Activated naive CD8-positive, alpha-beta T cell treated with anti-CD3 and anti-CD28 coated beads, Interleukin-2, amount 50 U/mL, for 24 hours (primary cell): Measurements from ENCODE around the gene MYH11.
"Not testable (repeated sequence)": the region's sequence is repeated elsewhere in the genome, so short reads cannot be mapped to it uniquely, and the experiment has no call there.

Experiments
- ATAC-seq: fragments of 150-1000 bp; cut with Tn5 transposase; one replicate; pipeline ENCODE4 v1.10.0; 2021
- DNase-seq: peaks from one replicate; pipeline ENCODE4 v3.0.0; 2021
- H3K27ac Mint-ChIP-seq: one replicate; pipeline ENCODE4 v1.8.0; 2021; ENCODE audit warnings: mild to moderate bottlenecking, mixed read lengths
- H3K27me3 Mint-ChIP-seq: one replicate; pipeline ENCODE4 v1.8.0; 2021; ENCODE audit warnings: mixed read lengths
- H3K36me3 Mint-ChIP-seq: one replicate; pipeline ENCODE4 v1.8.0; 2021; ENCODE audit warnings: low read depth, mixed read lengths
- H3K4me1 Mint-ChIP-seq: one replicate; pipeline ENCODE4 v1.8.0; 2021; ENCODE audit warnings: mixed read lengths
- H3K4me3 Mint-ChIP-seq: one replicate; pipeline ENCODE4 v1.8.0; 2021; ENCODE audit warnings: mild to moderate bottlenecking, moderate library complexity, mixed read lengths
- H3K9me3 Mint-ChIP-seq: one replicate; pipeline ENCODE4 v1.8.0; 2021; ENCODE audit warnings: mixed read lengths

MYH11 gene

GRCh38 chr16:15816228-15816627 lies 40.6 kb downstream of the MYH11 start:
- ATAC-seq, result no peak
- H3K4me3 Mint-ChIP-seq, result no peak overlapping the region
- DNase-seq, result no peak
- H3K4me1 Mint-ChIP-seq, result no peaks in the 10 kb centered on the region
- H3K27ac Mint-ChIP-seq, result no peak overlapping the region
- H3K27me3 Mint-ChIP-seq, result peaks cover 6% of the 10 kb centered on the region
- no peaks in the 10 kb centered on the region for H3K36me3 Mint-ChIP-seq
- H3K9me3 Mint-ChIP-seq, result peaks cover 12% of the 10 kb centered on the region

- not testable (repeated sequence) for H3K4me3 Mint-ChIP-seq, H3K4me1 Mint-ChIP-seq, ATAC-seq, H3K36me3 Mint-ChIP-seq, H3K27ac Mint-ChIP-seq, H3K27me3 Mint-ChIP-seq, DNase-seq
- H3K9me3 Mint-ChIP-seq, result peaks cover 12% of the 10 kb centered on the region
These were observed 44.5 kb downstream of the MYH11 start for GRCh38 chr16:15812401-15812750.

- H3K4me3 Mint-ChIP-seq, result no peak overlapping the region
These were observed 45.1 kb downstream of the MYH11 start for GRCh38 chr16:15811481-15812400.

GRCh38 chr16:15810949-15811348 lies 45.9 kb downstream of the MYH11 start:
- Mint-ChIP-seq H3K9me3 (peaks cover 7% of the 10 kb centered on the region), H3K27me3 (peaks cover 10% of the 10 kb centered on the region), H3K27ac (no peak overlapping the region), H3K4me3 (no peak overlapping the region), H3K36me3 (no peaks in the 10 kb centered on the region), H3K4me1 (no peaks in the 10 kb centered on the region)
- ATAC-seq, result no peak
- no peak for DNase-seq

More at GRCh38 chr16:15811481-15812400, 45.1 kb downstream of the MYH11 start:
- Mint-ChIP-seq H3K27ac (no peak overlapping the region), H3K36me3 (no peaks in the 10 kb centered on the region), H3K27me3 (peaks cover 10% of the 10 kb centered on the region), H3K4me1 (no peaks in the 10 kb centered on the region), H3K9me3 (peaks cover 12% of the 10 kb centered on the region)
- DNase-seq (no peak), ATAC-seq (no peak)

GRCh38 chr16:15810411-15810810 lies 46.4 kb downstream of the MYH11 start:
- Mint-ChIP-seq H3K4me3 (no peak overlapping the region), H3K27ac (no peak overlapping the region), H3K9me3 (peaks cover 2% of the 10 kb centered on the region), H3K27me3 (peaks cover 8% of the 10 kb centered on the region), H3K4me1 (no peaks in the 10 kb centered on the region), H3K36me3 (no peaks in the 10 kb centered on the region)
- no peak for ATAC-seq
- DNase-seq, result no peak

GRCh38 chr16:15809297-15809696 lies 47.5 kb downstream of the MYH11 start:
- not testable (repeated sequence) for H3K27me3 Mint-ChIP-seq, H3K4me3 Mint-ChIP-seq, ATAC-seq, H3K9me3 Mint-ChIP-seq, H3K27ac Mint-ChIP-seq, H3K4me1 Mint-ChIP-seq, DNase-seq, H3K36me3 Mint-ChIP-seq

- DNase-seq (no peak), ATAC-seq (no peak)
- no peak overlapping the region for H3K27ac Mint-ChIP-seq
- no peaks in the 10 kb centered on the region for H3K4me1 Mint-ChIP-seq
- no peak overlapping the region for H3K4me3 Mint-ChIP-seq
- peaks cover 3% of the 10 kb centered on the region for H3K27me3 Mint-ChIP-seq
- no peaks in the 10 kb centered on the region for H3K36me3 Mint-ChIP-seq
- no peaks in the 10 kb centered on the region for H3K9me3 Mint-ChIP-seq
These were observed 48.8 kb downstream of the MYH11 start for GRCh38 chr16:15808071-15808470.

GRCh38 chr16:15807603-15808009 lies 49.2 kb downstream of the MYH11 start:
- Mint-ChIP-seq H3K4me3 (no peak overlapping the region), H3K36me3 (no peaks in the 10 kb centered on the region), H3K4me1 (no peaks in the 10 kb centered on the region), H3K9me3 (no peaks in the 10 kb centered on the region), H3K27me3 (peaks cover 3% of the 10 kb centered on the region), H3K27ac (no peak overlapping the region)
- no peak for DNase-seq
- no peak for ATAC-seq

- peaks cover 1% of the 10 kb centered on the region for H3K27me3 Mint-ChIP-seq
- no peak overlapping the region for H3K4me3 Mint-ChIP-seq
- no peak for ATAC-seq
- no peak for DNase-seq
- H3K27ac Mint-ChIP-seq, result no peak overlapping the region
- H3K9me3 Mint-ChIP-seq, result no peaks in the 10 kb centered on the region
- no peaks in the 10 kb centered on the region for H3K4me1 Mint-ChIP-seq
- no peaks in the 10 kb centered on the region for H3K36me3 Mint-ChIP-seq
These were observed 53.2 kb downstream of the MYH11 start for GRCh38 chr16:15803618-15804017.

- DNase-seq (no peak), ATAC-seq (no peak)
- peaks cover 7% of the 10 kb centered on the region for H3K36me3 Mint-ChIP-seq
- peaks cover 5% of the 10 kb centered on the region for H3K27me3 Mint-ChIP-seq
- H3K9me3 Mint-ChIP-seq, result peaks cover 14% of the 10 kb centered on the region
- no peak overlapping the region for H3K27ac Mint-ChIP-seq
- H3K4me3 Mint-ChIP-seq, result no peak overlapping the region
- no peaks in the 10 kb centered on the region for H3K4me1 Mint-ChIP-seq
These were observed 56.9 kb downstream of the MYH11 start for GRCh38 chr16:15799851-15800495.

GRCh38 chr16:15798671-15799070 lies 58.2 kb downstream of the MYH11 start:
- ATAC-seq (no peak), DNase-seq (no peak)
- Mint-ChIP-seq H3K9me3 (peaks cover 14% of the 10 kb centered on the region), H3K36me3 (peaks cover 7% of the 10 kb centered on the region), H3K4me1 (no peaks in the 10 kb centered on the region), H3K27me3 (peaks cover 7% of the 10 kb centered on the region), H3K4me3 (no peak overlapping the region), H3K27ac (no peak overlapping the region)

GRCh38 chr16:15796885-15797284 lies 59.9 kb downstream of the MYH11 start:
- Mint-ChIP-seq H3K4me1 (no peaks in the 10 kb centered on the region), H3K36me3 (peaks cover 7% of the 10 kb centered on the region), H3K27ac (no peak overlapping the region), H3K4me3 (no peak overlapping the region), H3K9me3 (peaks cover 14% of the 10 kb centered on the region), H3K27me3 (peaks cover 7% of the 10 kb centered on the region)
- ATAC-seq (no peak), DNase-seq (no peak)

GRCh38 chr16:15795615-15796014 lies 61.2 kb downstream of the MYH11 start:
- Mint-ChIP-seq H3K4me3 (no peak overlapping the region), H3K9me3 (peaks cover 14% of the 10 kb centered on the region), H3K27ac (no peak overlapping the region), H3K36me3 (peaks cover 7% of the 10 kb centered on the region), H3K4me1 (no peaks in the 10 kb centered on the region), H3K27me3 (peaks cover 7% of the 10 kb centered on the region)
- ATAC-seq (no peak), DNase-seq (no peak)

- ATAC-seq (no peak), DNase-seq (no peak)
- Mint-ChIP-seq H3K27me3 (peaks cover 6% of the 10 kb centered on the region), H3K9me3 (peaks cover 10% of the 10 kb centered on the region), H3K4me3 (no peak overlapping the region), H3K27ac (no peak overlapping the region), H3K36me3 (peaks cover 7% of the 10 kb centered on the region), H3K4me1 (no peaks in the 10 kb centered on the region)
These were observed 64.3 kb downstream of the MYH11 start for GRCh38 chr16:15792563-15792971.

- Mint-ChIP-seq H3K4me3 (no peak overlapping the region), H3K36me3 (no peaks in the 10 kb centered on the region), H3K4me1 (no peaks in the 10 kb centered on the region), H3K27ac (no peak overlapping the region), H3K27me3 (peaks cover 2% of the 10 kb centered on the region), H3K9me3 (no peaks in the 10 kb centered on the region)
- ATAC-seq (no peak), DNase-seq (no peak)
These were observed 66.4 kb downstream of the MYH11 start for GRCh38 chr16:15790458-15790857.
